GM13976 (cell line): ENCODE data around the gene MOB2.

Experiments
- DNase-seq: peaks from one replicate; pipeline ENCODE4 v3.0.0; 2012; ENCODE audit warnings: low spot score
- in situ Hi-C: fragments of 300-500 bp; cut with MboI; formaldehyde crosslinking; loops from one replicate; pipeline ENCODE4 v1.12.0; 2022; ENCODE audit warnings: low sequenced_read_pairs, mixed read lengths, inconsistent platforms; ENCODE audit not compliant: unreplicated experiment
- TF ChIP-seq, protein P1 (sequence below): IDR thresholded peaks from 2 replicates; pipeline ENCODE4 v1.5.1; 2012; ENCODE audit warnings: borderline replicate concordance, mild to moderate bottlenecking; ENCODE audit not compliant: insufficient read depth; ENCODE audit errors: extremely low read depth, missing control alignments, control extremely low read depth

MOB2 gene

DNA sequence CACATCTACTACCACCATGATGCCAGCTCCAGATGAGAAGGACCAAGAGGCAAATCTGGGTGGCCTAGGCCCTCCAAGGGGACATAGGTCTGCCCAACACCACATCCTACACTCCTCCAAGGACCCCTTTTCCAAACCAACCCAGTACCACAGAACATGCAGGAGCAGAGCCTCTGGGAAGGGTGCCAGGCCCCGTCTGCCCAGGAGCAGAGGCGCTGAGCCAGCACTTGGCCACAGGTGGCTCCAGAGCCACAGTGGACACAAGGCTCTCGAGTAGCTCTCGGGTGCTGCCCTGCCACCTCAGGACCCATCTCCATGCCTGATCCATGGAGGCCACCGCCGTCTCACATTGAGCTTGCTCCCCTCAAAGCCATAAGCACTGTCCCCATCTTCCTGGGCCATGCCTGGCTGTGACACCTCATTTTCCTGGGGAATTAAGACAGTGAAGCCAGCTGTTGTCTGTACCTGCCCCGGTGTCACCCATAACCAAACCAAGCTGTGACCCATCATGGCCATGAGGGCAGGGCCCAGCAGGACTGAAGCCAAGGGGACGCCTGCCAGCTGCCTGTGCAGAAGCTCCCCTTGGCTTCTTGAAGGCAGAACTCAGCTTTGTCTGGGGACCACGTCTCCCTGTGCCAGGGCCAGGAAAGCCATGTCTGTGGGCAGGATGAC, 7.4 kb downstream of the MOB2 start:
- TF ChIP-seq, protein P1, sequence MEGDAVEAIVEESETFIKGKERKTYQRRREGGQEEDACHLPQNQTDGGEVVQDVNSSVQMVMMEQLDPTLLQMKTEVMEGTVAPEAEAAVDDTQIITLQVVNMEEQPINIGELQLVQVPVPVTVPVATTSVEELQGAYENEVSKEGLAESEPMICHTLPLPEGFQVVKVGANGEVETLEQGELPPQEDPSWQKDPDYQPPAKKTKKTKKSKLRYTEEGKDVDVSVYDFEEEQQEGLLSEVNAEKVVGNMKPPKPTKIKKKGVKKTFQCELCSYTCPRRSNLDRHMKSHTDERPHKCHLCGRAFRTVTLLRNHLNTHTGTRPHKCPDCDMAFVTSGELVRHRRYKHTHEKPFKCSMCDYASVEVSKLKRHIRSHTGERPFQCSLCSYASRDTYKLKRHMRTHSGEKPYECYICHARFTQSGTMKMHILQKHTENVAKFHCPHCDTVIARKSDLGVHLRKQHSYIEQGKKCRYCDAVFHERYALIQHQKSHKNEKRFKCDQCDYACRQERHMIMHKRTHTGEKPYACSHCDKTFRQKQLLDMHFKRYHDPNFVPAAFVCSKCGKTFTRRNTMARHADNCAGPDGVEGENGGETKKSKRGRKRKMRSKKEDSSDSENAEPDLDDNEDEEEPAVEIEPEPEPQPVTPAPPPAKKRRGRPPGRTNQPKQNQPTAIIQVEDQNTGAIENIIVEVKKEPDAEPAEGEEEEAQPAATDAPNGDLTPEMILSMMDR, result no peak
- DNase-seq, result no peak
- in situ Hi-C loops, result no loop called here

DNA sequence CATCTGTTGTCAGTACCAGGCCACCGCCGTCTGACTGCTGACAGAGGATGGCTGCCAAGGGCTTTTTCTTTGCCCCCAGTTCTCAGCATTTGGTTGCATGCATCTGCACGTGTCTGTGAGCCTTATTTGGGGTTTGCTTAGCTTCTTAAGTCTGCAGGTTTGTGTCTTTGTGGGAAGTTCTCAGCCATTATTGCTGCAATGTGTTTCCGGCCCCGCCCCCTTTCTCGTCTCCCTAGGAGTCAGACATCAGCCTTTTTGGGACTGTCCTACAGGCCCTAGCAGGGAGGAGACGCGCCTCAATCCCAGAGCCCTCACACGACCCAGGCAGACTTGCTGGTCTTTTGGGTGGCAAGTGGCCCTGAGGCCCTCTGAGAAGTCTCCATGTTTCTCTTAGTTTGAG, 8.0 kb downstream of the MOB2 start:
- no peak for DNase-seq
- in situ Hi-C loops, result no loop called here
- TF ChIP-seq, protein P1, result no peak

DNA sequence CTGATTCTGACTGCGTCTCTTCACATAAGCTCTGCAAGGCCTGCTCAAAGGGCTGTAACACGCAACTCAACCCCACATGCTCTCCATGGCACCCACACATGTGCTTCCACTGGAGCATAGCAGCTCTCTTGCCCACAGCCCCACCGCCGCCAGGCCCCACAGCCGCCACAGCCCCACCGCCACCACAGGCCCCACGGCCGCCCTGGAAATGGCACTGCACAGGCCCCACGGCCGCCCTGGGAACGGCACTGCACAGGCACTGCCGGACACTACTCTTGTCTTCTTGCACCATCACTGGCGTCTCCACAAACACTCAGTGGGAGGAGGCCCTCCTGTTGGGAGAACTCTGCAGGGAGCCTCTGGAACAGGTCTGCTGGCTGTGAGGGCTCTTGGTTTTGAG, 8.6 kb downstream of the MOB2 start:
- in situ Hi-C loops, result no loop called here
- DNase-seq, result no peak
- TF ChIP-seq, protein P1, result no peak

DNA sequence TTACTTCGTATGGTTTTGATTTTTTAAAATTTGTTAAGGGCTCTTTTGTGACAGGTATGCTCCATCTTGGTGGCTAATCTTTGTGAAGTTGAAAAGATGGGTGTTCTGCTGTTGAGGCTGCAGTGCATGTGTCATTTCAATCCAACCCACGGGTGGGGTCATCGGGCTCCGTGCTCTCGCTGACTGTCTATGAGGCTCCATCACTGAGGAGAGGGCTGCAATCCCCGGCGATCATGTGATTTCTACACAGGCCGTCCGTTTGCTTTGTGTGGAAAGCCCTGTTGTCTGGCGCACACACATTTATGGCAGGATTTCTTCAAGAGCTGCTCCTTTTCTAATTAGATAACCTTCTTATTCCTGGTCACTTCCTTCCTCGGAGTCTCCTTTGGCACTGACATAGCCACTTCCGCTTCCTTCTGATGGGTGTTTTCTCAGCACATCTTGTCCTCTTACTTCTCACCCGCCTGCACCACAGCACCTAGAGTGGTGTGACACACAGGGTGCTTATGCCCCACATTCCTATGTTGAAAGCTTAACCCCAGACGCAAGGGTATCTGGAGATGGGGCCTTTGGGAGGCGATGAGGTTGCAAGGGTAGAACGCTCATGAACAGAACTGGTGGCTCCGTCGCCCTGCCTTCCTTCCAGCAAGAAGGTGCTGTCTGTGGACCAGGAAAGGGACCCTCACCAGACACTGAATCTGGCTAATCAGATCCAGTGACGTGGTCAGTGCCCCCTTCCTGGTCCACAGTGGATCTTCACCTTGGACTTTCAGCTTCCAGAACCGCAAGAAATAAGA, 9.4 kb downstream of the MOB2 start:
- TF ChIP-seq, protein P1, result no peak
- in situ Hi-C loops, result no loop called here
- DNase-seq, result no peak

DNA sequence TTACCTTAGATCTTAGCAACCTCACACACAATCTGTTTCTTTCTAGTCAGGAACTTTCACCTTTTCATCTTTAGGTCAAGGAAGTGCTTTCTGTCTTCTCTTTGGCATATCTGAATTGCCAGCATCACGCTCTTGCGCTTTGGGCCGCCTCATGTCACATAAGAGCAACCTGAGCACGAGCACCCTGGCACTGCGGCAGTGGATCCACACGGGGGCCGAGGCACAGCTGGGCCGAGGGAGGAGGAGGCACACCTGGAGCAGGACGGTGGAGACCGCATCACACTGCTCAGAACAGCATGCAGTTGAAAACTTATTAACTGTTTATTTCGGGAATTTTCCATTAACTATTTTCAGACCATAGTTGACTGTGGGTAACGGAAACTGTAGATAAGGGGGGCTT, 10.7 kb downstream of the MOB2 start:
- DNase-seq, result no peak
- TF ChIP-seq, protein P1, result no peak
- in situ Hi-C loops, result no loop called here

- no peak for DNase-seq
- TF ChIP-seq, protein P1, result no peak
- in situ Hi-C loops, result no loop called here
Measured at GRCh38 chr11:1473786-1474185, 12.8 kb downstream of the MOB2 start.
